Inferior parietal cortex (tissue), 1 donor: Measurements from ENCODE around the gene MCUR1.
"Not testable (repeated sequence)": the region's sequence is repeated elsewhere in the genome, so short reads cannot be mapped to it uniquely, and the experiment has no call there.

Experiments used
- DNase-seq: peaks from one replicate; pipeline ENCODE4 v3.0.0-alpha.2; 2016; ENCODE audit errors: extremely low spot score

MCUR1 gene

GRCh38 chr6:13776602-13777001 is 37.8 kb downstream of the MCUR1 start:
- DNase-seq, result no peak

DNA sequence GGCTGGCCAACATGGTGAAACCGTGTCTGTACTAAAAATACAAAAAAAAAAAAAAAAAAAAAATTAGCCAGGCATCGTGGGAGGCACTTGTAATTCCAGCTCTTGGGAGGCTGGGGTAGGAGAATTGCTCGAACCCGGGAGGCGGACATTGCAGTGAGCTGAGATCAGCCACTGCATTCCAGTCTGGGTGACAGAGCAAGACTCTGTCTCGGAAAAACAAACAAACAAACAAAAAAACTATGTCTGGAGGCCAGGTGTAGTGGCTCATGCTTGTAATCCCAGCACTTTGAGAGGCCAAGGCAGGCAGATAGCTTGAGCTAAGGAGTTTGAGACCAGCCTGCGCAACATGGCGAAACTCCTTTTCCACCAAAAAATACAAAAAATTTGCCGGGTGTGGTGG is 38.9 kb downstream of the MCUR1 start:
- not testable (repeated sequence) for DNase-seq

GRCh38 chr6:13772358-13773030 is 41.9 kb downstream of the MCUR1 start:
- not testable (repeated sequence) for DNase-seq

GRCh38 chr6:13769655-13770053 is 44.7 kb downstream of the MCUR1 start:
- DNase-seq, result no peak

DNA sequence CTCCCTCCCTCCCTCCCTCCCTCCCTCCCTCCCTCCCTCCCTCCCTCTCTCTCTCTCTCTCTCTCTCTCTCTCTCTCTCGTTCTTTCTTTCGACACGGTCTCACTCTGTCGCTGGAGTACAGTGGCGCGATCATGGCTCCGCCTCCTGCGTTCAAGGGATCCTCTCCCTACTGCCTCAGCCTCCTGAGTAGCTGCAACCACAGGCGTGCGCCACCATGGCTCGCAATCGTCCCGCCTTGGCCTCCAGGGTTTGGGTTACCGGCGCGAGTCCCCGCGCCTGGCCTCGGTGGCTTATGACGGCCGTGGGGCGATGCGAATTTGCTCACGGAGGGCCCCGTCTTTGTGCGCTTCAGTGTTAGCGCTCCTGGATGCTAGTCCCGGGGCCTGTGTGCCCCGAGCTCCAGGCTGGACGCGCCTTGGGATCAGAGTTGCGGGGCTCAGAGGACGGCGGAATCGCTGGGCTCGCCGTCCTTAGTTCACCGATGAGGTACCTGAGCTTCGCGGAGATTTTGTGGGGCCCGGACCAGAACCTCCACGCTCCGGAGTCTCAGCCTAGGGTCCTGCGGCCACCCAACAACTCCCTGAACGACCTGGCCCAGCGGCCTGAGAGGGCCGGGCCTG is 45.2 kb downstream of the MCUR1 start:
- DNase-seq, result no peak

DNA sequence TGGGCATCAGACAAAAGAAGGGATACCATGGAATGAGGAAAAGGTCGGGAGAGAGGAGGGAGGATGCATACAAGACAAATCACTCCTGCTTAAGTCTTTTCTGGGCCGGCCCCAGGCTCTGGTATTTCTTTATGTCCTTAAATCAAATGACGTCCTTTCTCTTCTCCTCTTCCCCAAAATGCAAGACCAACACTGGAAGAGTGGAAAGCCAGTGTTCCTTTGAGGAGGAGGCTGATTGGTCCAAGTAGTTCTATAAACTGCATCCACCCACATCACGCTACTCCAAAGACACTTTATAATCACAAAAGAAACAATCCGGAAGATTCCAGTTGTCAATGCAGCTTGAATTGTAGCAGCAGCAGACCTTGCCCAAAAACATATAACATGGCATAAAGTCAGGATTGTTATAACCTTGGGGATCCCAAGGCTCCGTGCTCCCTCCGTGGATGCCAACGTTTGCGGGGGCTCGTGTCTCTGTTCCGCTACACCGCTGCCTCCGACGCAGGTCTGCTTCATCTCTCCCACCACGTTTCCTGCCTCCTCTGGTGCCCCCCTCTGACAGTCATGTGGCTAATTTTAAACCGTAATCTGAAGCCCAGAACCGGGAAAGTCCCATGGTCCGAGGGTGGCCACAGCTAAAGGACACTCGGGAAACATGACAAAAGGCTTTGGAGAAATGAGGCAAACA is 47.1 kb downstream of the MCUR1 start:
- peak; percentile 46 for DNase-seq

DNA sequence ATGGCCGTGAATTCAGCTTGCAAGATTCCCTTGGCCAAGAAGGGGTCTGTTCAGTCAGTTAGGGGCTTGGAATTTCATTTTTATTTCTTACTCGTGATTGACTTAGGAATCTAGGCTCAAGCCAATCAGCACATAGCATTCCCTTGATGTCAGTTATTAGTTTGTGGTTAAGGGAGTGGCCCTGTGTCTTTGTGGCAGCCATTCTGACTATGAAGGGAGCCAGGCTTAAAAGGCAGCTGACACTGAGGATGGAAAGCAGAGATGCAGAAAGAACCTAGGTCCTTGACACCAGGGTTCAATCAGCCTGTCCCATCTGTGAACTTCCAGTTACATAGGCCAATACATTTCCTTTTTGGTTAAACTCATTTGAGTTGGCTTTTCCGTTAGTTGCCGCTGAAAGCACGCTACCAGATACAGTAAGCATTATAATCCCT is 48.1 kb downstream of the MCUR1 start:
- no peak for DNase-seq

GRCh38 chr6:13765570-13765969 is 48.8 kb downstream of the MCUR1 start:
- no peak for DNase-seq

GRCh38 chr6:13764996-13765395 is 49.4 kb downstream of the MCUR1 start:
- no peak for DNase-seq

DNA sequence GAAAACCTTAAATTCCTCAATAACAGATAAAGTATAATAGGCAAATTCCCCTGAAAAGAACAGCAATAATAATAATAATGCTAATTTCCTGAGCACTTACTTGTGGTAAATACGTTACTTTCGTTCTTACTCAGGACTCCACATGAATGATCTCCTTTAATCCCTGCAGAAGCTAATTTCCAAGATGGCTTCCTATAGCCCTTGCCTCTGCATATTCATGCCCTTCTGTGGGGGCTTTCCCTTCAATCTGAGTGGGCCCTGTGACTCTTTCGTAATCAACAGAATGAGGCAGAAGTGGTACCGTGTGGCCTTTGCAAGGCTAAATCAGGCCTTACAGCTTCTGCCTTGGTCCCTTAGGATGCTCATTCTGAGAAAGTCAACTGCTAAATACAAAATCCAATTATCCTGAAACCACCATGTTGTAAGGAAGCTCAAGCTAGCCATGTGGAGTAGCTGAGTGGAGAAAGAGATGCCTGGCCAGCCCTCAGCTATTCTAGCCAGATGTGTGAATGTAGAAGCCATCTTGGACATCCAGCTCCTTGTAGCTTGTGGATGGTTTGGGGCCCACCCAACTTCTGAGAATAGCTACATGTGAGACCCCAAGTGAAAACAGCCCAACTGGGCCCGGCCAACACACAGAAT is 50.5 kb downstream of the MCUR1 start:
- DNase-seq, result no peak

GRCh38 chr6:13762611-13763441 is 51.5 kb downstream of the MCUR1 start:
- DNase-seq, result peak; percentile 72

- no peak for DNase-seq
Measured at GRCh38 chr6:13761361-13762036, 52.9 kb downstream of the MCUR1 start.

DNA sequence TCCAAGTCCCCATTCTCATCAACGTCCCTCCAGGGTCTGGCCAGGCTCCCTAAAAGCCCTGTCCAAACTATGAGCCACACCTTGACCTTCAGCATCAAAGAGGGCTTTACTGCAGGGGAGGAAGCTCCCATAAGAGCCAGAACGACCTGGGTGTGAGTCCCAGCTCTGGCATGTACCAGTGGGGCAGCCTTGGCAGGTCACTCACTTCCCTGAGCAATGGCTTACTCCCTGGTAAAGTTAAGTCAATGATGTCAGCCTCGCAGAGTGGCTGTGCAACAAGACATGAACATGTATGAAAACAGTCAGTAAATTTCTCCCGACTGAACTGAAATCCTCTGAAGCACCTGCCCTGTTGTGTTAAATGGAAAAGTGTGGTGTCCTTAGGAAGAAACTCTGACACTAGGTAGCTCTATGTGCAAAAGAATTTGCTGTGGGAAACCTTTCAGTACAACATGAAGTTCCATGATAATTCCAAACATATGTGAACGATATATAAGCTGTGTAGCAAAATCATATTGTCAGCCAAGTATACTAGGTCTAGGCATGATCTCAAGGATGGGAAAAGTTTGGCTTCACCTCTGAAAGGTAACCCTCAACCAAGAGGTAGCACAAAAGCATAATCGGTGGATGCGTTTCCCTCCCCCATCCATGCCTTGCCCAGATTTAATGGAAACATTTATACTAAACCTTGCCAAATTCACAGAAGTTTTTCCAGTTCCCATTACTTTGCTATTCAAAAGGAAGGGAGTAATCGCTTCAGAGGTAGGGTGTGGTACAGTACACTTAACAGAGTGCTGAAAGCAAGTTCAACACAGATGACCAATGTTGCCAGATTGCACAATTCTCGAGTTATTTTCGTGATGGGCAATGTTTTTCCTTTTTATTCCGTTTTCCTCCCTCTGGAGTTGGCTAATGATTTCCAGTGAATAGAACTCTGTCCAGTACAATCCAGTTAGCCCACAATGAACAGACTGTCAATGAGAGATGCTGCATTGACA is 53.8 kb downstream of the MCUR1 start:
- no peak for DNase-seq

DNA sequence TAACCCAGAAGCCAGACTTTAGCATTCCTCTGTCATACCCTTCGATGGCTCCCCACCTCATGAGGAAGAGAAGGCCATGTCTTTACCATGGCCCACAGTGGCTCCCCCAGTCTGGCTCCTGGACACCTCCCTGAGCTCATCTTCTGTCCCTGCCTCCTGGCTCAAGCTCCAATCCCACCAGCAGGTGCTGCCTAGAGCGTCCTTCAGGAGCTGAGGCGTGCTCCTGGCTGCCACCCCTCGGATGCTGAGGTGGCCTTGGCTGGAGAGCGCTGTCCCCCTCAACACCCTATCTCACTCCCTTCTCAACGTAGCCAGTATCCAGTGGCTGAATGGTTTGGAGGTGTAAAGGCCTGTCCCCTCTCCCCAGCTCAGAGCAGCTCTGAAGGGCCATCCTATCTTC is 55.3 kb downstream of the MCUR1 start:
- DNase-seq, result no peak

- no peak for DNase-seq
Measured at GRCh38 chr6:13754644-13755043, 59.7 kb downstream of the MCUR1 start.

- DNase-seq, result no peak
Measured at GRCh38 chr6:13743736-13744127, 70.6 kb downstream of the MCUR1 start.

- DNase-seq, result no peak
Measured at GRCh38 chr6:13742961-13743735, 71.2 kb downstream of the MCUR1 start.

DNA sequence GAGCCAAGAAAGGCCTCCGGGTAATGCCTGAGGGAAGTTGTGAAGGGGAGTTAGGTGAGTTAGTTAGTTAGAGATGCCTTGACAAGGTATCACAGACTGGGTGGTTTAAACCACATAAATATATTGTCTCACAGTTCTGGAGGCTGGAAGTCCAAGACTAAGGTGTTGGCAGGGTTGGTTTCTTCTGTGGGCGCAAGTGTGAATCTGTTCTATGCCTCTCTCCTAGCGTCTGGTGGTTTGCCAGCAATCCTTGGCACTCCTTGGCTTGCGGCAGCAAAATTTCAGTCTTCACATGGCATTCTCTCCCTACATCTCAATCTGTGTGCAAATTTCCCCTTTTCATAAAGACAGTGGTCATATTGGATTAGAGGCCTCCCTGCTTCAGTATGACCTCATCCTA is 73.0 kb downstream of the MCUR1 start:
- peak; percentile 67 for DNase-seq
